PC-3 (cell line): ENCODE measurements around the gene KCTD15. TPM values are rescaled to one million over a fixed set of nuclear protein-coding genes. Genes with fewer than 3 reads are reported as not detected.

Experiments used
- ATAC-seq: fragments of 200-7000 bp; cut with Tn5 transposase; 2 replicates; pipeline ENCODE4 v1.9.1; 2020; ENCODE audit warnings: mild to moderate bottlenecking, moderate library complexity
- BruUV-seq: library from RNA; stranded (reverse); fragments of 400-500 nt; replicated peaks from 2 replicates; lab custom pipeline; 2021; lab: Mats Ljungman, UMichigan
- CTCF ChIA-PET: fragments of 300-600 bp; sonication (Branson Sonifier 250); formaldehyde crosslinking; loops from one replicate; lab custom pipeline; 2022; ENCODE audit warnings: antibody characterized with exemption; lab: Charles Lee
- POLR2A ChIA-PET: fragments of 300-600 bp; sonication (Branson Sonifier 250); formaldehyde crosslinking; loops from one replicate; lab custom pipeline; 2022; ENCODE audit warnings: antibody characterized with exemption; ENCODE audit not compliant: unreplicated experiment; lab: Charles Lee
- DNase-seq: peaks from one replicate; pipeline ENCODE4 v3.0.0-alpha.2; 2015
- H2AFZ ChIP-seq: fragments of 300-600 bp; sonication (generic); 2 replicates; pipeline ENCODE4 v1.6.0; 2016; ENCODE audit warnings: antibody characterized with exemption, low read length
- H3F3A ChIP-seq: fragments of 300-600 bp; sonication (generic); one replicate; pipeline ENCODE4 v1.6.0; 2017; ENCODE audit warnings: antibody characterized with exemption, low read length, control low read depth, mild to moderate bottlenecking; ENCODE audit not compliant: unreplicated experiment
- H3K27ac ChIP-seq: fragments of 300-600 bp; sonication (generic); 2 replicates; pipeline ENCODE4 v1.5.1; 2016; ENCODE audit warnings: mild to moderate bottlenecking, low read length
- H3K27me3 ChIP-seq: fragments of 300-600 bp; sonication (generic); 2 replicates; pipeline ENCODE4 v1.6.1; 2016; ENCODE audit warnings: low read length, mixed read lengths
- H3K36me3 ChIP-seq: fragments of 300-600 bp; sonication (generic); 2 replicates; pipeline ENCODE4 v1.6.1; 2016; ENCODE audit warnings: low read depth, mixed run types, low read length, mixed read lengths
- H3K4me1 ChIP-seq: fragments of 300-600 bp; sonication (generic); 2 replicates; pipeline ENCODE4 v1.5.1; 2016; ENCODE audit warnings: low read length; ENCODE audit not compliant: insufficient read depth
- H3K4me2 ChIP-seq: fragments of 300-600 bp; sonication (generic); 2 replicates; pipeline ENCODE4 v1.6.0; 2016; ENCODE audit warnings: low read length
- H3K4me3 ChIP-seq: fragments of 300-600 bp; sonication (generic); 2 replicates; pipeline ENCODE4 v1.5.1; 2016; ENCODE audit warnings: mild to moderate bottlenecking, low read length, mixed read lengths
- H3K79me2 ChIP-seq: fragments of 300-600 bp; sonication (generic); 2 replicates; pipeline ENCODE4 v1.6.1; 2017; ENCODE audit warnings: low read length, mixed read lengths
- H3K9ac ChIP-seq: fragments of 300-600 bp; sonication (generic); 2 replicates; pipeline ENCODE4 v1.6.0; 2016; ENCODE audit warnings: mild to moderate bottlenecking, low read length
- H3K9me2 ChIP-seq: fragments of 300-600 bp; sonication (generic); replicated peaks from 2 replicates; pipeline ENCODE4 v1.6.1; 2016; ENCODE audit warnings: mixed run types, low read length, mixed read lengths
- H3K9me3 ChIP-seq: fragments of 300-600 bp; sonication (generic); 2 replicates; pipeline ENCODE4 v1.6.1; 2016; ENCODE audit warnings: low read length, mixed read lengths
- H4K20me1 ChIP-seq: fragments of 300-600 bp; sonication (generic); 2 replicates; pipeline ENCODE4 v1.6.1; 2016; ENCODE audit warnings: low read length, mixed read lengths
- EZH2 ChIP-seq: fragments of 300-600 bp; sonication (generic); IDR thresholded peaks from one replicate; pipeline ENCODE4 v1.6.1; 2017; ENCODE audit warnings: antibody characterized with exemption, mild to moderate bottlenecking, low read length; ENCODE audit not compliant: unreplicated experiment
- EZH2phosphoT487 ChIP-seq: fragments of 300-600 bp; sonication (generic); IDR thresholded peaks from 2 replicates; pipeline ENCODE4 v1.6.1; 2018; ENCODE audit warnings: mild to moderate bottlenecking, antibody characterized with exemption, low read length, borderline replicate concordance
- intact Hi-C: fragments of 100-400 bp; cut with micrococcal nuclease; formaldehyde crosslinking; loops from 2 replicates; pipeline ENCODE4 v1.9.0; 2023
- total RNA-seq: library from RNA; depleted of rRNA; stranded (reverse); fragments of >200 nt; gene quantifications from 2 replicates; pipeline ENCODE4 v1.2.3, GENCODE V29; 2014
- TF ChIP-seq, protein P1 (sequence below): fragments of 300-600 bp; sonication (generic); conservative IDR thresholded peaks from 2 replicates; pipeline ENCODE4 v1.5.1; 2017; ENCODE audit warnings: antibody characterized with exemption, low read depth, mild to moderate bottlenecking, low read length

Gene KCTD15
- total RNA-seq, 1 experiment from 2014 or later: 58.2 TPM

DNA sequence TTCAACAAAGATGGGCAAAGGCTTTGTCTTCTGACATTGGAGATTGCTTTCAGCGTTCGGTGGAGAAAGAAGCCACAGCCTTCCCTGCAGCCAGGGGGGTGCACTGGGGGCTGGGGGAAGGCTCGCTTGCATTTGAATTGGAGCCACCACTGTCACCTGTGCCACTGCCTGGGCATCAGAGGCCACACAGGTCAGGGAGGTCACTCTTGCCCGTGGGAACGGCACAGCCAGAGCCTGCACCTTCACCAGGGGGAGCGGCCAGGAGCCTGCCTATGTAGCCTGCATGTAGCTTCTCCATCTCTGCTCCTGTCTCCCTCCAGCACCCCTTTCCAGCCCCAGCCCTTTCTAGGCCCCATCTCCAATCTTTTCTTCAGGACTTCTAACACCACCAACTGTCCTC, 43.7 kb upstream of the KCTD15 start:
- Histone ChIP-seq H3K27ac (no peak overlapping the region), H3K9me2 (no peaks in the 10 kb centered on the region), H3F3A (no peaks in the 10 kb centered on the region), H3K79me2 (no peaks in the 10 kb centered on the region), H3K9me3 (no peaks in the 10 kb centered on the region), H4K20me1 (no peaks in the 10 kb centered on the region), H3K4me2 (no peak overlapping the region), H3K4me1 (no peaks in the 10 kb centered on the region), H3K4me3 (no peak overlapping the region), H3K36me3 (no peaks in the 10 kb centered on the region), H3K27me3 (peaks cover 14% of the 10 kb centered on the region), H2AFZ (no peak overlapping the region), H3K9ac (no peak overlapping the region)
- ChIA-PET POLR2A (no interaction called here), CTCF (no interaction called here)
- DNase-seq (no peak), ATAC-seq (no peak)
- BruUV-seq: no TSS peak
- intact Hi-C loops: no loop called here
- TF ChIP-seq, protein P1, sequence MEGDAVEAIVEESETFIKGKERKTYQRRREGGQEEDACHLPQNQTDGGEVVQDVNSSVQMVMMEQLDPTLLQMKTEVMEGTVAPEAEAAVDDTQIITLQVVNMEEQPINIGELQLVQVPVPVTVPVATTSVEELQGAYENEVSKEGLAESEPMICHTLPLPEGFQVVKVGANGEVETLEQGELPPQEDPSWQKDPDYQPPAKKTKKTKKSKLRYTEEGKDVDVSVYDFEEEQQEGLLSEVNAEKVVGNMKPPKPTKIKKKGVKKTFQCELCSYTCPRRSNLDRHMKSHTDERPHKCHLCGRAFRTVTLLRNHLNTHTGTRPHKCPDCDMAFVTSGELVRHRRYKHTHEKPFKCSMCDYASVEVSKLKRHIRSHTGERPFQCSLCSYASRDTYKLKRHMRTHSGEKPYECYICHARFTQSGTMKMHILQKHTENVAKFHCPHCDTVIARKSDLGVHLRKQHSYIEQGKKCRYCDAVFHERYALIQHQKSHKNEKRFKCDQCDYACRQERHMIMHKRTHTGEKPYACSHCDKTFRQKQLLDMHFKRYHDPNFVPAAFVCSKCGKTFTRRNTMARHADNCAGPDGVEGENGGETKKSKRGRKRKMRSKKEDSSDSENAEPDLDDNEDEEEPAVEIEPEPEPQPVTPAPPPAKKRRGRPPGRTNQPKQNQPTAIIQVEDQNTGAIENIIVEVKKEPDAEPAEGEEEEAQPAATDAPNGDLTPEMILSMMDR: no peak
- TF ChIP-seq EZH2phosphoT487 (no peak), EZH2 (no peak)

DNA sequence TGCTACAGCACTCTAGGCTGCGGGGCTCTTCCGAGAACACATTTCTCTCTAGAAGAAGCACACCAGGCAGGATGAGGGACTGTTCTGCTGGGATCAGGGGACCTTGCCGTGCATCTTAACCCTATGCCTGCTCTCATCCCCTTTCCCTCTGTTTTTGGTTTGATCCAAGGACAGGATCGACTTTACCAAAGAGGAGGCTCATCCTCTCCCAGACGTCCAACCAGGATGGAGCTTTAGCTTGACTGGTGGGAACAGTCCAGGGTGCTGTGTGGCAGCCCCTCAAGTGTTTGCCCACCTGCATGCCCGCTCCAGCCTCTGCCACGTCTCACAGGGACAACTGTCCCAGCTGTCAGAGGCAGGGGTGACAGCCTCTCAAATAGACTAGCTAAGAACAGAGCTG, 42.3 kb upstream of the KCTD15 start:
- no peak for DNase-seq
- no peak for ATAC-seq
- Histone ChIP-seq H3K79me2 (no peaks in the 10 kb centered on the region), H2AFZ (no peak overlapping the region), H3F3A (no peaks in the 10 kb centered on the region), H3K4me1 (no peaks in the 10 kb centered on the region), H3K9ac (no peak overlapping the region), H3K4me2 (no peak overlapping the region), H3K9me2 (no peaks in the 10 kb centered on the region), H4K20me1 (no peaks in the 10 kb centered on the region), H3K9me3 (no peaks in the 10 kb centered on the region), H3K27ac (no peak overlapping the region), H3K36me3 (no peaks in the 10 kb centered on the region), H3K4me3 (no peak overlapping the region), H3K27me3 (peaks cover 12% of the 10 kb centered on the region; the same call in 1 of the 2 replicates)
- CTCF ChIA-PET: no interaction called here
- POLR2A ChIA-PET: no interaction called here
- BruUV-seq: no TSS peak
- TF ChIP-seq EZH2: no peak
- no peak for TF ChIP-seq EZH2phosphoT487
- TF ChIP-seq, protein P1: no peak
- intact Hi-C loops: no loop called here

DNA sequence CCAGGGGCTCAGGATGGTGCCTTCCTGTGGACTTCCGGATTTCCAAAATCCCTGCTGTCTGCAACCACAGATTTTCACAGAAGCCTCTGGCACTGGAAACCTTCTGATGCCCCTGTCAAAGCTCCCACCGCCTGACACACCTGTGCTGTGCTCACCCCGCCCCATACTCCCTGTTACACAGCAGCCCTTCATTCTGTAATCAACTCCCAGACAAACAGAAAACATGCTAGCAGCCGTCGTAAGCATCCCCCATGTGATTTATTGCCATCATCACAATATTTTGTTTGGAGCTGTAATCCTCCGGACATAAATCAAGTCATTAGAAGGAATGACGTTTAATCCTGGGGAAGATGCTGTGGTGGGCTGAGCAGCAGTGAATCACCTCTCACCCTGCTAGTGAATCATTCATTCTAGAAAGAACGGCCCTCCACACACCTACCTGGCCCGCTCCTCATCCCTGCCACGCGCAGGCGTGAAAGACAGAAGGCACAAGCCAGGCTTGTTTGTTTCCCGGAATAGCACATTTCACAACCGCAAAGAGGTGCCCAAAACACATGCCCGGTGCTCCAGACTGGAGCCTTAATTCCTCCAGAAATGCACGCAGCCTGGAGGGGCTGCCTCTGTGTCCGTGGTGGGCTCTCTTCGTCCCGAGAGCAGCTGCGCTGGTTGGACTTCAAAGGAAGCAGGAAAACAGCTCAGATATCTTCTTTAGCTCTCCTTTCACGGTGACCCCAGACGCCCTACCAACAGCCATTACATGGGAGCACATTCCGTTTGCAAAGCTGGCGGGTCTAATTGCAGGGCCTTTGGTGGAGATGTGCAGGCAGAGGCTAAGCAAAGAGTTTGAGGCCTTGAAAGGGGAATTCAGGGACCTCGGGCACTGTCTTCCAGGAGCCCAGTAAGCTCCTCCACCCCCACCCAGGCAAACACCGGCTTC, 41.3 kb upstream of the KCTD15 start:
- Histone ChIP-seq H3K9ac (no peak overlapping the region), H3K27ac (no peak overlapping the region), H3K4me3 (no peak overlapping the region), H3K79me2 (no peaks in the 10 kb centered on the region), H3K9me3 (no peaks in the 10 kb centered on the region), H2AFZ (no peak overlapping the region), H3K27me3 (peaks cover 12% of the 10 kb centered on the region; the same call in 1 of the 2 replicates), H3K4me2 (no peak overlapping the region), H3K36me3 (no peaks in the 10 kb centered on the region), H3K4me1 (no peaks in the 10 kb centered on the region), H4K20me1 (no peaks in the 10 kb centered on the region), H3F3A (no peaks in the 10 kb centered on the region), H3K9me2 (no peaks in the 10 kb centered on the region)
- POLR2A ChIA-PET: no interaction called here
- DNase-seq (no peak), ATAC-seq (no peak)
- TF ChIP-seq EZH2phosphoT487: no peak
- no peak for TF ChIP-seq EZH2
- TF ChIP-seq, protein P1: no peak
- BruUV-seq: no TSS peak
- intact Hi-C loops: no loop called here
- CTCF ChIA-PET: no interaction called here
